ENCODE results near the gene TAAR6. TPM values are rescaled to one million over a fixed set of nuclear protein-coding genes. Genes with fewer than 3 reads are reported as not detected.

TAAR6 gene
- polyA plus RNA-seq, 1 of the 3 experiments (the other 2 are of a cell fraction), result not detected

- Histone ChIP-seq H3K36me3 (replicated peaks in 1 of 2; ENCODE audit: control insufficient read depth in 1 of 2, insufficient read depth in 2 of 2, low read length in 1 of 2) (no peaks in the 10 kb centered on the region), H3F3A (replicated peaks; ENCODE audit: insufficient read depth) (no peaks in the 10 kb centered on the region), H3K9me2 (no peaks in the 10 kb centered on the region), H3K27me3 (ENCODE audit: insufficient read depth) (peaks cover 21% of the 10 kb centered on the region), H3K4me1 (ENCODE audit: control insufficient read depth in 1 of 2, insufficient read depth in 2 of 2, low read depth in 1 of 2, low read length in 1 of 2) (no peaks in the 10 kb centered on the region), H3K4me3 (ENCODE audit: low read depth in 2 of 2, low read length in 1 of 2) (no peak within 1 kb of the TSS), H2AFZ (ENCODE audit: low read depth) (no peak within 1 kb of the TSS), H4K20me1 (ENCODE audit: insufficient read depth) (no peaks in the 10 kb centered on the region), H3K4me2 (no peak within 1 kb of the TSS), H3K9ac (no peak within 1 kb of the TSS), H3K27ac (ENCODE audit: low read depth in 2 of 2, low read length in 1 of 2) (no peak within 1 kb of the TSS), H3K9me3 (no peaks in the 10 kb centered on the region), H3K79me2 (ENCODE audit: insufficient read depth) (no peaks in the 10 kb centered on the region)
- no peak for DNase-seq
- no peak for TF ChIP-seq POLR2AphosphoS5 (IDR thresholded peaks at IDR 0.05; ENCODE audit: low read depth, low read length)
- no peak for TF ChIP-seq RFX5 (IDR thresholded peaks at IDR 0.05; ENCODE audit: low read length)
- TF ChIP-seq, protein P1, sequence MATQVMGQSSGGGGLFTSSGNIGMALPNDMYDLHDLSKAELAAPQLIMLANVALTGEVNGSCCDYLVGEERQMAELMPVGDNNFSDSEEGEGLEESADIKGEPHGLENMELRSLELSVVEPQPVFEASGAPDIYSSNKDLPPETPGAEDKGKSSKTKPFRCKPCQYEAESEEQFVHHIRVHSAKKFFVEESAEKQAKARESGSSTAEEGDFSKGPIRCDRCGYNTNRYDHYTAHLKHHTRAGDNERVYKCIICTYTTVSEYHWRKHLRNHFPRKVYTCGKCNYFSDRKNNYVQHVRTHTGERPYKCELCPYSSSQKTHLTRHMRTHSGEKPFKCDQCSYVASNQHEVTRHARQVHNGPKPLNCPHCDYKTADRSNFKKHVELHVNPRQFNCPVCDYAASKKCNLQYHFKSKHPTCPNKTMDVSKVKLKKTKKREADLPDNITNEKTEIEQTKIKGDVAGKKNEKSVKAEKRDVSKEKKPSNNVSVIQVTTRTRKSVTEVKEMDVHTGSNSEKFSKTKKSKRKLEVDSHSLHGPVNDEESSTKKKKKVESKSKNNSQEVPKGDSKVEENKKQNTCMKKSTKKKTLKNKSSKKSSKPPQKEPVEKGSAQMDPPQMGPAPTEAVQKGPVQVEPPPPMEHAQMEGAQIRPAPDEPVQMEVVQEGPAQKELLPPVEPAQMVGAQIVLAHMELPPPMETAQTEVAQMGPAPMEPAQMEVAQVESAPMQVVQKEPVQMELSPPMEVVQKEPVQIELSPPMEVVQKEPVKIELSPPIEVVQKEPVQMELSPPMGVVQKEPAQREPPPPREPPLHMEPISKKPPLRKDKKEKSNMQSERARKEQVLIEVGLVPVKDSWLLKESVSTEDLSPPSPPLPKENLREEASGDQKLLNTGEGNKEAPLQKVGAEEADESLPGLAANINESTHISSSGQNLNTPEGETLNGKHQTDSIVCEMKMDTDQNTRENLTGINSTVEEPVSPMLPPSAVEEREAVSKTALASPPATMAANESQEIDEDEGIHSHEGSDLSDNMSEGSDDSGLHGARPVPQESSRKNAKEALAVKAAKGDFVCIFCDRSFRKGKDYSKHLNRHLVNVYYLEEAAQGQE (IDR thresholded peaks at IDR 0.05; ENCODE audit: low read depth, low read length), result no peak
- no peak for TF ChIP-seq GATA2 (CRISPR knock-in tag; IDR thresholded peaks at IDR 0.05)
- TF ChIP-seq NRF1 (IDR thresholded peaks at IDR 0.05; ENCODE audit: low read depth, low read length), result no peak
- no peak for TF ChIP-seq RCOR1 (IDR thresholded peaks at IDR 0.05; ENCODE audit: low read length)
- TF ChIP-seq SMC3 (IDR thresholded peaks at IDR 0.05; ENCODE audit: low read depth, low read length), result no peak
- no peak for TF ChIP-seq GABPA (IDR thresholded peaks at IDR 0.05; ENCODE audit: low read depth)
- TF ChIP-seq FOSL2 (IDR thresholded peaks at IDR 0.05; ENCODE audit: borderline replicate concordance, low read depth), result no peak
- TF ChIP-seq EZH2phosphoT487 (IDR thresholded peaks at IDR 0.05; ENCODE audit: borderline replicate concordance, low read depth), result no peak
- ChIA-PET CTCF (interaction anchor here (1.6 to 4.0 kb wide), 3 partner anchors 8 to 260 kb away, joined by 4 to 33 read pairs (median 7); partner anchors contain the start of gene SLC18B1), POLR2A (no interaction called here)
- 2% methylated on average over 4 of the region's 4 CpGs for WGBS (ENCODE audit: low lambda C conversion rate)
These were observed 32.1 kb upstream of the TAAR6 start, which contains the start of gene TAAR9 for GRCh38 chr6:132537977-132538376. TSS of gene TAAR9 (plus strand) at chr6:132538277. CDS start at chr6:132538290, 13 bp downstream.

DNA sequence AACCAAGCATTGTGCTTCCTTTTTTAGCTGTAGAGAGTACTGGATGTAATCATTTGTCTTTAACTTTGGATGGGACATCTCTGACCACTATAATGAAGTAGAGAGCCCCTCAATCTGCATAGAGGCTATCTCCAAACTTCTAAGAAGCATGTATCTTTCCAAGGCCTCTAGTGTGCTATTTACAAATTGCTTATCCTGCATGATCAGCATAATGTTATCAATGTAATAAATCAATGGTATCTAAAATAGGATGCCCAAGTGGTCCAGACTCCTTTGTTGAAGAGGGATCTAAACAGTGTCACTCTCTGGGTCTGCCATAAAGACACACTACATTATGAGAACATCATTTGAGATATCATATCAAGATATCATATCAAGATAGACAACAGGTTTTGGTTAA lies 25.3 kb upstream of the TAAR6 start:
- Histone ChIP-seq H3K9ac (no peak overlapping the region), H4K20me1 (ENCODE audit: insufficient read depth) (no peaks in the 10 kb centered on the region)
- CTCF ChIA-PET, result interaction anchor here (1.5 to 2.7 kb wide), 2 partner anchors 15 to 265 kb away, joined by 7 to 22 read pairs; no protein-coding TSS in a partner anchor
- TF ChIP-seq, protein P1 (IDR thresholded peaks at IDR 0.05; ENCODE audit: low read depth, low read length), result no peak
- TF ChIP-seq EZH2phosphoT487 (IDR thresholded peaks at IDR 0.05; ENCODE audit: borderline replicate concordance, low read depth), result no peak
- TF ChIP-seq CHD2 (IDR thresholded peaks at IDR 0.05; ENCODE audit: low read length, partially characterized antibody), result no peak
- no peak for TF ChIP-seq PBX3 (IDR thresholded peaks at IDR 0.05)
- TF ChIP-seq SMC3 (IDR thresholded peaks at IDR 0.05; ENCODE audit: low read depth, low read length), result no peak
- TF ChIP-seq TEAD4 (IDR thresholded peaks at IDR 0.05; ENCODE audit: borderline replicate concordance, insufficient read depth), result no peak
- TF ChIP-seq YY1 (IDR thresholded peaks at IDR 0.05; ENCODE audit: low read depth), result no peak
- TF ChIP-seq USF1 (IDR thresholded peaks at IDR 0.05; ENCODE audit: borderline replicate concordance, low read depth), result no peak
- TF ChIP-seq POLR2AphosphoS5 (IDR thresholded peaks at IDR 0.05; ENCODE audit: low read depth, low read length), result no peak
- TF ChIP-seq TCF12 (IDR thresholded peaks at IDR 0.05), result no peak
- no peak for TF ChIP-seq GATA2 (CRISPR knock-in tag; IDR thresholded peaks at IDR 0.05)
- no peak for TF ChIP-seq RXRA (IDR thresholded peaks at IDR 0.05; ENCODE audit: borderline replicate concordance, low read depth)
- TF ChIP-seq FOXM1 (IDR thresholded peaks at IDR 0.05; ENCODE audit: low read depth), result no peak
- TF ChIP-seq FOXJ3 (CRISPR knock-in tag; IDR thresholded peaks at IDR 0.05), result no peak

More for the DNA sequence above, 25.3 kb upstream of the TAAR6 start:
- DNase-seq, result no peak
- Histone ChIP-seq H3K27ac (ENCODE audit: low read depth in 2 of 2, low read length in 1 of 2) (no peak overlapping the region), H3K9me3 (no peaks in the 10 kb centered on the region), H3K4me1 (ENCODE audit: control insufficient read depth in 1 of 2, insufficient read depth in 2 of 2, low read depth in 1 of 2, low read length in 1 of 2) (no peaks in the 10 kb centered on the region), H3K27me3 (ENCODE audit: insufficient read depth) (peaks cover 29% of the 10 kb centered on the region), H3K9me2 (no peaks in the 10 kb centered on the region), H3K4me3 (ENCODE audit: low read depth in 2 of 2, low read length in 1 of 2) (no peak overlapping the region), H3K79me2 (ENCODE audit: insufficient read depth) (no peaks in the 10 kb centered on the region), H3K36me3 (replicated peaks in 1 of 2; ENCODE audit: control insufficient read depth in 1 of 2, insufficient read depth in 2 of 2, low read length in 1 of 2) (no peaks in the 10 kb centered on the region), H3K4me2 (no peak overlapping the region), H3F3A (replicated peaks; ENCODE audit: insufficient read depth) (no peaks in the 10 kb centered on the region), H2AFZ (ENCODE audit: low read depth) (no peak overlapping the region)
- POLR2A ChIA-PET, result no interaction called here

Data from SK-N-SH (cell line).